ENCODE data around the gene C11orf86.

The C11orf86 gene

GRCh38 chr11:67024966-67025365, 49.9 kb downstream of the C11orf86 start:
- no peak for DNase-seq (ENCODE audit: low spot score)

DNA sequence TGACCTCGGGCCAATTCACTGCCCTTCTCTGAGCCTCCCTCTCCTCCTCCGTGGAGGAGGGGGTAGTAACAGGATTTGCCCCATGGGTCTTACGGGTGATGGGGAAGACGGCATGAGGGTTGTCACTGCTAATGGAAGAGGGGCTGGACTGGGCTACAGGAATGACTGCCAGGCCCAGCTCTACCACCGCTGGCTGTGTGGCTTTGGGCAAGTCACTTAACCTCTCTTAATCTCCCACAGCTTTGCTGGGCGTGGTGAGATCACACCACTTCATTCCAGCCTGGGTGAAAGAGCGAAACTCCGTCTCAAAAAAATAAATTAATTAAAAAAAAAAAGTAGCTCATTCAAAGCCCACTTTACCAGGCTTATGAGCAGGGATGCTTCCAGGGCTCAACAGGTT, 50.6 kb downstream of the C11orf86 start:
- DNase-seq (ENCODE audit: low spot score), result no peak

All from Ammon's horn (tissue), 1 donor.